K562 (cell line): Measurements from ENCODE around the gene CLEC3B. TPM values are rescaled to one million over a fixed set of nuclear protein-coding genes. Genes with fewer than 3 reads are reported as not detected.
"Not testable (repeated sequence)": the region's sequence is repeated elsewhere in the genome, so short reads cannot be mapped to it uniquely, and the experiment has no call there.

Experiments
- ATAC-seq: fragments of 200-7000 bp; cut with Tn5 transposase; 3 replicates; pipeline ENCODE4 v1.9.1; 2020; ENCODE audit warnings: moderate library complexity
- BruUV-seq: library from RNA; stranded (reverse); fragments of 400-500 nt; replicated peaks from 2 replicates; lab custom pipeline; 2021; lab: Mats Ljungman, UMichigan
- CTCF ChIA-PET: fragments of 300-600 bp; formaldehyde crosslinking; extraction: SDS; loops from one replicate; lab custom pipeline; 2021; ENCODE audit warnings: low intra/inter-chr PET ratio; lab: Yijun Ruan, JAX
- POLR2A ChIA-PET: fragments of 300-600, 350-650 bp; sonication (Branson Sonifier 250); formaldehyde crosslinking; extraction: SDS; loops from one replicate; lab custom pipeline; 2021; ENCODE audit warnings: antibody characterized with exemption, inconsistent platforms; lab: Yijun Ruan, JAX
- DNase-seq, 4 experiments: peaks; one replicate each; pipeline versions ENCODE4 v3.0.0 to v3.0.0-alpha.2; 2011 to 2018; ENCODE audit warnings: low spot score in 3 of 4, mixed read lengths in 3 of 4; ENCODE audit errors: extremely low read depth in 1 of 4
- FAIRE-seq: peaks from 2 replicates; lab custom pipeline; 2011; peaks lifted over from hg19 to GRCh38; lab: Jason Lieb, UNC
- H2AFZ ChIP-seq: 2 replicates; pipeline ENCODE4 v1.6.0; 2011; ENCODE audit warnings: low read depth, low read length, control low read depth, inconsistent platforms
- H3K27ac ChIP-seq: fragments of 200-600 bp; 3 replicates; pipeline ENCODE4 v1.8.0; 2011; ENCODE audit warnings: low read depth, mild to moderate bottlenecking, control low read depth, inconsistent platforms, low read length, moderate library complexity, mixed read lengths; ENCODE audit errors: extremely low read depth
- H3K27me3 ChIP-seq, 2 experiments: fragments of 300-600 bp in 1 of 2; 2 replicates in 1 of 2; 3 replicates in 1 of 2; pipeline versions ENCODE4 v1.6.0 to v1.8.0; 2011; ENCODE audit warnings: inconsistent platforms in 2 of 2, low read length in 2 of 2, mild to moderate bottlenecking in 1 of 2, mixed read lengths in 1 of 2, moderate library complexity in 1 of 2; ENCODE audit not compliant: control insufficient read depth in 2 of 2, insufficient read depth in 2 of 2
- H3K36me3 ChIP-seq: fragments of 300-600 bp; 3 replicates; pipeline ENCODE4 v1.8.0; 2011; ENCODE audit warnings: mild to moderate bottlenecking, low read length, inconsistent platforms; ENCODE audit not compliant: control insufficient read depth, insufficient read depth
- H3K4me1 ChIP-seq, 2 experiments: fragments of 200-600 bp in 1 of 2; replicated peaks in 1 of 2; 2 replicates in 1 of 2; 3 replicates in 1 of 2; pipeline versions ENCODE4 v1.5.1 to v1.8.0; 2011; ENCODE audit warnings: inconsistent platforms in 2 of 2, low read length in 2 of 2, mild to moderate bottlenecking in 1 of 2, mixed read lengths in 1 of 2, moderate library complexity in 1 of 2; ENCODE audit not compliant: control insufficient read depth in 2 of 2, insufficient read depth in 2 of 2
- H3K4me2 ChIP-seq: 2 replicates; pipeline ENCODE4 v1.6.1; 2011; ENCODE audit warnings: low read length, control low read depth, inconsistent platforms, mixed read lengths; ENCODE audit not compliant: insufficient read depth
- H3K4me3 ChIP-seq: fragments of 200-600 bp; sonication (generic), shearing (Covaris generic); 2 replicates; pipeline ENCODE4 v1.5.1; 2016; ENCODE audit warnings: control low read depth, inconsistent platforms
- H3K79me2 ChIP-seq: fragments of 200-600 bp; 3 replicates; pipeline ENCODE4 v1.8.0; 2011; ENCODE audit warnings: low read length, inconsistent platforms; ENCODE audit not compliant: control insufficient read depth, insufficient read depth
- H3K9ac ChIP-seq, 2 experiments: 2 replicates each; pipeline versions ENCODE4 v1.6.0 to v1.6.1; 2011; ENCODE audit warnings: low read depth in 2 of 2, low read length in 2 of 2, control low read depth in 1 of 2, inconsistent platforms in 1 of 2, mild to moderate bottlenecking in 1 of 2, mixed read lengths in 1 of 2; ENCODE audit not compliant: insufficient read depth in 1 of 2
- H3K9me1 ChIP-seq: one replicate; pipeline ENCODE4 v1.6.0; 2011; ENCODE audit warnings: inconsistent platforms, mild to moderate bottlenecking, low read length, moderate library complexity; ENCODE audit not compliant: control insufficient read depth, insufficient read depth
- H3K9me3 ChIP-seq: replicated peaks from 2 replicates; pipeline ENCODE4 v1.5.1; 2011; ENCODE audit warnings: low read depth, low read length, inconsistent platforms; ENCODE audit not compliant: control insufficient read depth, insufficient read depth
- H4K20me1 ChIP-seq: replicated peaks from 2 replicates; pipeline ENCODE4 v1.6.1; 2011; ENCODE audit warnings: low read length, inconsistent platforms, mixed read lengths; ENCODE audit not compliant: control insufficient read depth, insufficient read depth
- GABPA ChIP-seq: fragments of 200-800 bp; sonication (Bioruptor generic); conservative IDR thresholded peaks from 2 replicates; pipeline ENCODE4 v1.6.1; 2016; ENCODE audit warnings: low read depth, missing genetic modification characterization, missing compliant biosample characterization
- MYC ChIP-seq, 2 experiments: fragments of 250-450 bp in 1 of 2; sonication (Bioruptor Pico) in 1 of 2; IDR thresholded peaks; 2 replicates each; pipeline versions ENCODE4 v1.5.1 to v1.6.1; 2012 to 2021; ENCODE audit warnings: low read depth in 2 of 2, borderline replicate concordance in 1 of 2, improper control_type of control experiment in 1 of 2, low read length in 1 of 2, mild to moderate bottlenecking in 1 of 2, moderate library complexity in 1 of 2
- WGBS: fragments of 100-300 bp; shearing (Covaris generic); methylation state at CpG from one replicate; pipeline ENCODE4 v1.1.6; 2016; ENCODE audit warnings: low coverage, mixed read lengths; ENCODE audit not compliant: insufficient coverage; ENCODE audit errors: missing lambda C conversion rate; 5-methylcytosine and 5-hydroxymethylcytosine counted together
- in situ Hi-C: fragments of 300-500 bp; cut with MboI; formaldehyde crosslinking; loops from 4 replicates; pipeline ENCODE4 v1.15.0; 2018; ENCODE audit warnings: inconsistent platforms, mixed read lengths
- intact Hi-C: fragments of 100-400 bp; cut with micrococcal nuclease; formaldehyde crosslinking; loops from 2 replicates; pipeline ENCODE4 v1.14.2; 2022
- polyA plus RNA-seq, 8 experiments: library from polyadenylated mRNA; depleted of rRNA in 4 of 8; stranded (reverse) in 5 of 8; unstranded in 3 of 8; fragments of >200 nt; fragmentation: Nextera tagmentation in 2 of 8; fragmentation: Illumina TruSeq in 1 of 8; extraction: Ambion mirVana in 2 of 8; extraction: Trizol in 1 of 8; gene quantifications; 2 replicates each; pipeline versions ENCODE4 v1.2.1 to v1.2.3, GENCODE V29; 2011 to 2014; ENCODE audit warnings: inconsistent platforms in 1 of 8, missing spikeins in 1 of 8
- total RNA-seq, 7 experiments: library from RNA; depleted of rRNA in 6 of 7; stranded (reverse); fragments of >200 nt in 6 of 7; fragmentation: Illumina TruSeq in 2 of 7; extraction: Trizol in 2 of 7; gene quantifications; 2 replicates each; pipeline versions ENCODE4 v1.2.1 to v1.2.3, GENCODE V29; 2011 to 2021; ENCODE audit warnings: low replicate concordance in 1 of 7

The CLEC3B gene
- total and polyA plus RNA-seq, 9 of the 15 experiments (the other 6 are each of a cell fraction or from before 2014, with no cell fraction given), result not detected

GRCh38 chr3:45078256-45078655, 52.2 kb downstream of the CLEC3B start:
- BruUV-seq; FAIRE-seq; ATAC-seq; H3K9me3 ChIP-seq; in situ Hi-C loops; H3K4me2 ChIP-seq; DNase-seq; H4K20me1 ChIP-seq; H2AFZ ChIP-seq; H3K27me3 ChIP-seq; H3K36me3 ChIP-seq; H3K27ac ChIP-seq; H3K9me1 ChIP-seq; H3K4me3 ChIP-seq; intact Hi-C loops; TF ChIP-seq MYC (CRISPR knock-in tag; IDR thresholded peaks at IDR 0.05; ENCODE audit: borderline replicate concordance, low read depth): not testable (repeated sequence)
- 67% methylated on average over 1 of the region's 1 CpG for WGBS
- ChIA-PET POLR2A (interaction anchor here (0.7 kb wide), 1 partner anchor 106 kb away, joined by 3 read pairs; no protein-coding TSS in a partner anchor), CTCF (interaction anchor here (0.6 kb wide), 1 partner anchor 40 kb away, joined by 3 read pairs; no protein-coding TSS in a partner anchor)
- Histone ChIP-seq H3K79me2 (peaks cover 15% of the 10 kb centered on the region; the same call in 1 of the 3 replicates), H3K9ac (peak overlapping the region in 1 of 2 experiments; percentile 35; a peak in 1 of 4 replicates), H3K4me1 (peaks cover 19 to 62% of the 10 kb centered on the region in 2 experiments; a peak in 4 of 5 replicates)
- TF ChIP-seq MYC (IDR thresholded peaks at IDR 0.05; ENCODE audit: low read depth, low read length) (0 out of 2 replicates have a peak, but pooled peaks have one; percentile 1), GABPA (tag) (0 out of 2 replicates have a peak, but pooled peaks have one; percentile 2)
